ENCODE results near the gene TXNDC16.
"Not testable (repeated sequence)": the region's sequence is repeated elsewhere in the genome, so short reads cannot be mapped to it uniquely, and the experiment has no call there.

Gene TXNDC16

GRCh38 chr14:52552063-52552988 is at the start of gene TXNDC16, which contains the start of gene GPR137C:
TSS of gene TXNDC16 (minus strand) at chr14:52552505. CDS start at chr14:52543557, 8,948 bp downstream.
TSS of gene GPR137C (plus strand) at chr14:52552836. CDS start at chr14:52553148, 312 bp downstream.
- DNase-seq: peak; percentile 98

GRCh38 chr14:52599974-52600373 is 47.7 kb upstream of the TXNDC16 start:
- DNase-seq: no peak

GRCh38 chr14:52598568-52598967 is 46.3 kb upstream of the TXNDC16 start:
- DNase-seq: no peak

GRCh38 chr14:52596861-52597260 is 44.6 kb upstream of the TXNDC16 start:
- DNase-seq: no peak

GRCh38 chr14:52596320-52596719 is 44.0 kb upstream of the TXNDC16 start:
- DNase-seq: no peak

- DNase-seq: no peak
These were observed 38.0 kb upstream of the TXNDC16 start for GRCh38 chr14:52590318-52590717.

- DNase-seq: no peak
These were observed 37.3 kb upstream of the TXNDC16 start for GRCh38 chr14:52589646-52590045.

GRCh38 chr14:52583544-52583943 is 31.2 kb upstream of the TXNDC16 start:
- DNase-seq: no peak

- no peak for DNase-seq
These were observed 23.6 kb upstream of the TXNDC16 start for GRCh38 chr14:52575858-52576257.

- not testable (repeated sequence) for DNase-seq
These were observed 16.1 kb upstream of the TXNDC16 start for GRCh38 chr14:52568454-52568853.

- DNase-seq: no peak
These were observed 10.8 kb upstream of the TXNDC16 start for GRCh38 chr14:52563120-52563519.

GRCh38 chr14:52558688-52559087 is 6.4 kb upstream of the TXNDC16 start:
- no peak for DNase-seq

GRCh38 chr14:52553671-52554575 is 1.6 kb upstream of the TXNDC16 start:
- peak; percentile 65 for DNase-seq

GRCh38 chr14:52553002-52553670 is 831 bp upstream of the TXNDC16 start:
- no peak for DNase-seq

- no peak for DNase-seq
These were observed 626 bp downstream of the TXNDC16 start for GRCh38 chr14:52551696-52552062.

- no peak for DNase-seq
These were observed 1.1 kb downstream of the TXNDC16 start for GRCh38 chr14:52551205-52551604.

- no peak for DNase-seq
These were observed 1.6 kb downstream of the TXNDC16 start for GRCh38 chr14:52550661-52551060.

GRCh38 chr14:52547526-52547925 is 4.8 kb downstream of the TXNDC16 start:
- no peak for DNase-seq

GRCh38 chr14:52547027-52547426 is 5.3 kb downstream of the TXNDC16 start:
- no peak for DNase-seq

GRCh38 chr14:52546318-52546670 is 6.0 kb downstream of the TXNDC16 start:
- no peak for DNase-seq

GRCh38 chr14:52545584-52546317 is 6.6 kb downstream of the TXNDC16 start:
- DNase-seq: no peak

- DNase-seq: no peak
These were observed 13.7 kb downstream of the TXNDC16 start for GRCh38 chr14:52538623-52539022.
